Measurements from ENCODE around the gene KDM2A.

KDM2A gene

GRCh38 chr11:67261640-67261945 lies 142.5 kb downstream of the KDM2A start:
- no peak for DNase-seq (ENCODE audit: insufficient read length, low spot score)
- peak; percentile 0 for TF ChIP-seq CTCF (IDR thresholded peaks at IDR 0.05; ENCODE audit: insufficient read depth, missing control alignments)
- no peak for FAIRE-seq

GRCh38 chr11:67261946-67262681 lies 143.1 kb downstream of the KDM2A start:
- DNase-seq (ENCODE audit: insufficient read length, low spot score) = no peak
- FAIRE-seq = no peak
- TF ChIP-seq CTCF (IDR thresholded peaks at IDR 0.05; ENCODE audit: insufficient read depth, missing control alignments) = no peak

- peak; percentile 82 for TF ChIP-seq CTCF (IDR thresholded peaks at IDR 0.05; ENCODE audit: insufficient read depth, missing control alignments)
- FAIRE-seq = no peak
- peak; percentile 95 for DNase-seq (ENCODE audit: insufficient read length, low spot score)
Measured at GRCh38 chr11:67262731-67263675, 143.9 kb downstream of the KDM2A start.

DNA sequence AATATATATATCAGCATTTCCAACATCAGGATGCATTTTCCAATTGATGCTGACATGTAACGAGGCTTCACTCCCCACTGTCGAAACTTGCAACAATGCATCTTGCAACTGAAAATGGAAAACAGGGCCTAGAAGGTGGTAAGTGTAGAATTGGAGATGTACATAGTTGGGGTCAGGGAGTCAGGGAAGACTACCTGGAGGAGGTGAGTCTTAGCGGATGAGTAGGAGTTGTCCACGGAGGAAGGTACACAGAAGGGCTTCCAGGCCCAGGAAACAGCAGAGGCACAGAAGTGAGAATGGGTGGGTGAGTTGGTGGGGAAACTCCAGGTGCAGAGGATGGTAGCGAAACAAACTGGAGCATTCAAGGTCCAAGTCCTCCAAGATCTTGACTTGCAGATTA lies 145.2 kb downstream of the KDM2A start:
- TF ChIP-seq CTCF (IDR thresholded peaks at IDR 0.05; ENCODE audit: insufficient read depth, missing control alignments) = no peak
- no peak for DNase-seq (ENCODE audit: insufficient read length, low spot score)
- no peak for FAIRE-seq

DNA sequence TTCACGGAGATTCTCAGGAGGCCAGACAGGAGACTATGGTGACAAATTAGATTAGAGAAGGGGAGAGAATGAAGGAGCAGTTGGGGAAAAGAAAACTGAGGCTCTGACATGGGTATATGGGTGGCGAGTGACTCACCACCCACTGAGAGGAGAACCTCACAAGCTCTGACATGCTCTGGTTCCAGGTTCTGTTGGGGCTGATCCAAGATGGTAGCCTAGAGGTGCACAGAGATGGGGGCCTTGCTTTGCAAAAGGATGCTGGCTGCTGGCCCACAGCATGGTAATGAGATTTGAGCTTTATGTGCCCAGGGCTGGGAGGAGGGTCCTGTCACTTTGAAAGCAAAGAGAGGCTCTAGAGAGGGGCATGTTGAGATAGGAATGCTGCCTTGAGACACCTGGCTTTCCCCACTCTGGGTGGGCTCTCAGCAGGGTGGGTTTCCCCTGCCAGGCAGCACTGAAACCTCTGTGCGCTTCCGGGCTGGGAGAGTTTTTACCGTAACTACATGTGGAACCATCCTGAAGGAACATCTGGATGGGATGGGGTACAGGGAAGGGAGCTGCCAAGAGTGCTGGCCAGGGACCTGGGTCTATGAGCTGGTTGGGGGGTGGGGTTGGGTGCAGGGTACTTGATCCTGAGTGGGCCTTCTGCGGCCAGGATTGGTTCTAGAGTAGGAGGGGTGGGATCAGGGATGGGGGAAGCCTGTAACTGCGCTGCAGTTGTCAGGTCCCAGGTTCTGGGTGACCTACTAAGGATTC lies 146.0 kb downstream of the KDM2A start:
- no peak for TF ChIP-seq CTCF (IDR thresholded peaks at IDR 0.05; ENCODE audit: insufficient read depth, missing control alignments)
- no peak for DNase-seq (ENCODE audit: insufficient read length, low spot score)
- no peak for FAIRE-seq

DNA sequence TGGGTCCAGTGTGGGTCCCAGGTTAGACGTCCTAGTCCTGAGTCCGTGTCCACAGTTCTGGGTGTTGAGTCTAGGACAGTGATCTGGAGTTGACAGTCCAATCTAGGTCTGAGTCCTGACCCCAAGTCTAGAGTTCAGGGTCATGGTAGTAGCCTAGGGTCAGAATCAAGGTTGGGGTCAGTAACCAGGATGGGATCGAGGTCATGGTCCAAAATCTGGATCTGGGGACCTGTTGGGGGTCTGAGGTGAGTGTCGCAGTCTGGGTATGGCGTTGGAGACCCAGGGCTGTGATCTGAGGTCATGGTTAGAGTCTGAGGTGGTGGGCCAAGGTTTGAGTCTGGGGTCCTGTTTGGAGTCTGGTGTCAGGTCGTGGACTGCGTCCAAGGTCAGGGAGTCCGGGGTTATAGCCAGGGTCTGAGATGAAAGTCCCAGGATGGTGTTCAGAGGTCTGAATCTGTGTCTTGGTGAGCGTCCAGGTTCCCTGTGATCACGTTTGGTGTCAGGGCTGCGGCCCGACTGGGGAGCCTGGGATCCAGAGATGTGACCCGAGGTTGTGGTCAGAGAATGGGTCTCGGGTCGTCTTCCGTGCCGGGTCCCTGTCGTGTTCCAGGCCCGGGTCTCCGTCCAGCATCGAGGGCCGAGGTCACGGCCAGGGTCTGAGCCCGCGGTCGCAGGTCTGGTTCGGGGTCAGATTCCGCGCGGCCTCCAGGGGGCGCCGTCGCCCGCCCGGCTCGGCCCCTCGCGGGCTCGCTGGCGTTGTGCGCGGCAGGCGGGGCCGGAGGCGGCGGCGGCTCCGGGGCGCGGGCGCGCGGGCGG lies 146.8 kb downstream of the KDM2A start:
- FAIRE-seq (no peak), DNase-seq (ENCODE audit: insufficient read length, low spot score) (peak; percentile 92)
- peak; percentile 56 for TF ChIP-seq CTCF (IDR thresholded peaks at IDR 0.05; ENCODE audit: insufficient read depth, missing control alignments)

All from D721Med (cell line).